SJCRH30 (cell line): ENCODE results near the gene PRKCD. TPM values are rescaled to one million over a fixed set of nuclear protein-coding genes. Genes with fewer than 3 reads are reported as not detected.

Experiments
- DNase-seq, 2 experiments: peaks; one replicate each; pipeline ENCODE4 v3.0.0-alpha.2; 2015 to 2020
- H3K27ac ChIP-seq: fragments of 250-450 bp; sonication (Bioruptor Pico); 2 replicates; pipeline ENCODE4 v1.5.1; 2020; ENCODE audit warnings: mild to moderate bottlenecking, moderate library complexity
- H3K27me3 ChIP-seq: fragments of 250-450 bp; sonication (Bioruptor Pico); 2 replicates; pipeline ENCODE4 v1.5.1; 2020; ENCODE audit warnings: mild to moderate bottlenecking, moderate library complexity
- H3K36me3 ChIP-seq: fragments of 250-450 bp; sonication (Bioruptor Pico); 2 replicates; pipeline ENCODE4 v1.5.1; 2020; ENCODE audit warnings: mild to moderate bottlenecking, moderate library complexity
- H3K4me1 ChIP-seq: fragments of 250-450 bp; sonication (Bioruptor Pico); 2 replicates; pipeline ENCODE4 v1.5.1; 2020; ENCODE audit warnings: mild to moderate bottlenecking, moderate library complexity
- H3K4me3 ChIP-seq: fragments of 250-450 bp; sonication (Bioruptor Pico); 2 replicates; pipeline ENCODE4 v1.5.1; 2020; ENCODE audit warnings: mild to moderate bottlenecking, moderate library complexity
- H3K9me3 ChIP-seq: fragments of 250-450 bp; sonication (Bioruptor Pico); replicated peaks from 2 replicates; pipeline ENCODE4 v1.5.1; 2020; ENCODE audit warnings: mild to moderate bottlenecking, moderate library complexity
- total RNA-seq: library from RNA; depleted of rRNA; stranded (reverse); fragments of >200 nt; shearing (Covaris generic); gene quantifications from 2 replicates; pipeline ENCODE4 v1.2.3, GENCODE V29; 2014; rRNA removed

Gene PRKCD
- total RNA-seq: 4.1 and 4.6 TPM in 2 replicates

DNA sequence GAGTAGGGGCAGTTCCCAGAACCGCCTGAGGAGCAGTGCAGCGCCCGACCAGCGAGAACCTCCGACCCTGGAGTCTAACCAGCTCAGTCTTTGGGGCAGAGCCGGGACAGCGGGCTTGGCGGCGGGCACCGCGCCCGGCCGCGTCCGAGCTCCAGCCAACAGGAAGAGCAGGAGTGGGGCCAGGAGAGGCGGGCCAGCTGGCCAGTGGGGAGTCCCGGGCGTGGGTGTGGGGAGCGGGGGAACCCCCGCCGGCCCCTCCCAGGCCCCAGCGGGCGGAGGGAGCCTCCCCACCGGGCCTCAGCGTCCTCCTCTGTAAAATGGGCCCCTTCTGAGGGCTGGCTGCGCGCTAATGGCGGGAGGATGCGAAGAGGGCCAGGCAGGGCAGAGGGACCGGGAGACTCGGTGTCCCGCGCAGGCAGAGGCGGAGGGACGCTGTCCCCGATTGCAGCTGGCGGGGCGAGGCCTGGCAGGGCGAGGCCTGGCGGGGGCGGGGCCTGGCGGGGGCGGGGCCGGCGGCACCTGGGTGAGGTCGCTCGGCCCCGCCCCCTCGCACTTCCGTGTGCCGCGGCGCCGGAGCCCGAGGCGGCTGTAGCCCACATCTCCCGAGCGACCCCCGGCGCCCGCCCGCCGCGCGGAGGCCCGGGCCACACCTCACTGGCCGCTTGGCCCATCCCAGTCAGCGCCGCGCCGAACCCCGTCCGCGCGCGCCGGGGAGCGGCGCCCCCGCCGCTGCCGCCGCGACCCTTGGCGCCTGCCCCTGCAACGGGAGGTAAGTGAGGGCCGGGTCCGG lies at the start of gene PRKCD:
Gene PRKCD (plus strand): TSS at position 550 of the 790 bp plus-strand sequence. CDS start 17,214 bp downstream, outside the sequence.
- Histone ChIP-seq H3K4me3 (peak within 1 kb of the TSS; percentile 80), H3K4me1 (peaks cover 6% of the 10 kb centered on the region; the same call in 1 of the 2 replicates), H3K27ac (0 out of 2 replicates have a peak within 1 kb of the TSS, but pooled peaks have one; percentile 29), H3K36me3 (no peaks in the 10 kb centered on the region), H3K9me3 (no peaks in the 10 kb centered on the region), H3K27me3 (no peaks in the 10 kb centered on the region)
- DNase-seq: peak; percentile 73 to 75

DNA sequence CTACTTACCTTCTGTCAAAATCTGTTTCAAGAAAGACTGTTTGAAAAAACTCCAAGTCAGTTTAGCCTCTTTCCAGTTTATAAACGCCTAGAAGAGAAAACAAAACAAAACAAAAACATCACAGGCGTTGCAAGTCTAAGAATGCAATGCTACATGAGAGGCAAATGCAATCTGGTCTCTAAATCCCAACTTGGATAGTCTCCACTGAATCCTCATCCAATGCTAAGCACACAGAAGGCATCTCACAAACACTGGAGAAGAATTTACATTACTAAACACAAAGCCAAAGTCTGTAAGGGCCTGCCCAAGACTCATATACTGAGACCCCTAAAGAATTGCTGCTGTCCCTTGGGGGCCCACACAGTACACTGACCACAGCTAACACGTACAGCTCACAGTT lies 49.2 kb upstream of the PRKCD start:
- DNase-seq: no peak
- H3K4me1 ChIP-seq: no peaks in the 10 kb centered on the region
- no peaks in the 10 kb centered on the region for H3K9me3 ChIP-seq
- peaks cover 5% of the 10 kb centered on the region; the same call in 1 of the 2 replicates for H3K36me3 ChIP-seq
- H3K27me3 ChIP-seq: no peaks in the 10 kb centered on the region
- H3K4me3 ChIP-seq: no peak overlapping the region
- no peak overlapping the region for H3K27ac ChIP-seq

DNA sequence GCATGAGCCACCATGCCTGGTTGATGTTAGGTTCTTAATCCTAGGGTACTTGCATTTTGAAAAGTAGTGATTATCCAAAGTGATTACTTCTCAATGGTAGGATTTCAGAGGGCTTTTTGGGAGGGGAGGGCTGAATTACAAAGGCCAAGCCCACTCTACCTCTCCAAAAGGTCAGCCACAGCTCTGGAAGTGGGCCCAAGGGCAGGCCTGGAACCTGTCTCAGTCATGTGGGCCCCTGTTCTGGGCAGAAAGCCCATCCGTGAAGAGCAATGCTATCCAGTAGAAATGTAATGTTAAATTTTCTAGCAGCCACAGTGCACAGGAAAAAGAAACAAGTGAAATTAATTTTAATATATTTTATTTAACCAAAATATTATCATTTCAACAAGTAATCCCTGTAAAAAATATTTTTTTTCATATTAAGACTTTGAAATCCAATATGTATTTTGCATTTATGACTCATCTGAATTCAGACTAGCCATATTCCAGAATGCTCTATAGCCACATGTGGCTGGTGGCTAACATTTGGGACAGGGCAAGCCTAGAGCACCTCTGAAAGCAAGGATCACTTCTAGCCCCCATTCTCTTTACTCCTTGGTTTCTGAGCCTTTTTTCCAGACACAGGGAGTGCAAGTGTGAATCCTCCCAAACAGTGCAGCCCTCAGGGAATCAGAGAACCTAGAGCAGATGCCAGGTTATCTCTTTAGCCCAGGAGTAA lies 47.6 kb upstream of the PRKCD start:
- peaks cover 21% of the 10 kb centered on the region for H3K36me3 ChIP-seq
- no peak for DNase-seq

DNA sequence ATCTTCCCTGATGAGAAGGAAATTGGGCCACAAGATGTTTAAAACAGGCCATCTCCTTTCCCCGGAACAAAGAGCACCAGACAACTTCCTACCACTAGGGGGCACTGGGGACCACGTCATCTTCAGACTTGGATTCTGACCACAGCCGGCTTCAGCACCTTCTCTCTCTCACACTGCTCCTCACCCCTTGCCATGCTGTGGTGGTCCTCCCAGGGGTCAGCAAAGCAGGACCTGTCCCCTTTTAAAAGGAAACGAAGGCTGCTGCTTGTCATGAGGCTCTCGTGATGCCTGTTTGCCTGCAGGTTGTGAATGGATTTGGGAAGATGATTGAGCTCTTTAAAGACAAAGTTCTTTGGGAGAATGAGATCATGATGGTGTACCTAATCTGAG lies 47.0 kb upstream of the PRKCD start:
- Histone ChIP-seq H3K27me3 (no peaks in the 10 kb centered on the region), H3K9me3 (no peaks in the 10 kb centered on the region), H3K27ac (no peak overlapping the region), H3K36me3 (peaks cover 24% of the 10 kb centered on the region), H3K4me3 (no peak overlapping the region), H3K4me1 (no peaks in the 10 kb centered on the region)
- peak; percentile 69 to 84 for DNase-seq

More for the DNA sequence above, 47.6 kb upstream of the PRKCD start:
- no peak overlapping the region for H3K4me3 ChIP-seq
- no peak overlapping the region for H3K27ac ChIP-seq
- H3K4me1 ChIP-seq: no peaks in the 10 kb centered on the region
- no peaks in the 10 kb centered on the region for H3K27me3 ChIP-seq
- no peaks in the 10 kb centered on the region for H3K9me3 ChIP-seq

DNA sequence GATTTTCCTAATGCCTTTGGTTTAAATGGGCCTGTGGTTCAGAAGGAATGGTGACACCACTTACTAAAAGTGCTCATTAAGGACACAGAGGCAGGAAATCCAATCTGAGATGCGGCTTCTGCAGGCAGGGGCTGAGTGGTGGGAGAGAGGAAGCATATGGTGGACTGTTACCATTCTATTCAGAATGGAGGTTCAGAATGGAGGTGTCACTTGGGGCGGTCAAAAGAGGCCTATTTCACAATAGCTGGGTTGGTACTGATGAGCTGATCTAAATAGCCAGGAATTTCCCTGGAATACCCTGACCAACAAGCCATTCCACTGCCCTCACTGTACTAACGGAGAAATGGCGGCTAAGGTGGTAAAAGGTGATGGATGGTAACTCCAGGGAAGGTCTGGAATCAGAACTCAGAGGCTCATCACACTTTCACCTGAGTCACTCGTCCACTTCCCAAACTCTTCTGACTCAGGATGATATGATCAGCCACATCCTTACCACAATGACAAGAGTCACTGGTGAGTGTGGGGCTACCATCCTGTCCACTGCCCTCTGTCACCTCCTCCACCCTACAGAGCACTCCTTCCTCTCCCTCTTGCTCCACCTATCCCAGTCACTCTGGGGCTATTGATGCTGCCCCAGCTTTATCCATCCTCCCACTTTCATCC lies 46.5 kb upstream of the PRKCD start:
- no peaks in the 10 kb centered on the region for H3K27me3 ChIP-seq
- H3K9me3 ChIP-seq: no peaks in the 10 kb centered on the region
- H3K27ac ChIP-seq: no peak overlapping the region
- no peaks in the 10 kb centered on the region for H3K4me1 ChIP-seq
- no peak overlapping the region for H3K4me3 ChIP-seq
- peaks cover 24% of the 10 kb centered on the region for H3K36me3 ChIP-seq
- no peak for DNase-seq

DNA sequence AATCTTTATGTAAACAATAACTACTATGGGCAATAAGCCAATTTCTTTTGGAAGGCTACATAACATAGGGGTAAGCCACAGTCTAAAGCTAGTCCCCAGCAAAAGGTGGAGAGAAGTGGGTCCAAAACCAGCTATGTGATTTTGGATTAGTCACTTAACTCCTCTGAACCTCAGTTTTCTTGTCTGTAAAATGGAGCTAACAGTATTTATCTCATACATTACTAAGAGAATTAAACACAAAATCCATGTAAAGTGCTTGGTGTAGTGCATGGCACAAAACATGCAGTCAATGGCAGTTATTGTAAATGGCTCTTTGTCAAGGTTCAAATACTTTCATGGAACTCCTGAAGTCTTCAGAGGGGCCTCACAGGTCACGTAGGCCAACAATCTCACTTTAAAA lies 44.1 kb upstream of the PRKCD start:
- Histone ChIP-seq H3K27ac (no peak overlapping the region), H3K36me3 (peaks cover 37% of the 10 kb centered on the region), H3K4me1 (no peaks in the 10 kb centered on the region), H3K9me3 (no peaks in the 10 kb centered on the region), H3K4me3 (no peak overlapping the region), H3K27me3 (no peaks in the 10 kb centered on the region)
- no peak for DNase-seq

DNA sequence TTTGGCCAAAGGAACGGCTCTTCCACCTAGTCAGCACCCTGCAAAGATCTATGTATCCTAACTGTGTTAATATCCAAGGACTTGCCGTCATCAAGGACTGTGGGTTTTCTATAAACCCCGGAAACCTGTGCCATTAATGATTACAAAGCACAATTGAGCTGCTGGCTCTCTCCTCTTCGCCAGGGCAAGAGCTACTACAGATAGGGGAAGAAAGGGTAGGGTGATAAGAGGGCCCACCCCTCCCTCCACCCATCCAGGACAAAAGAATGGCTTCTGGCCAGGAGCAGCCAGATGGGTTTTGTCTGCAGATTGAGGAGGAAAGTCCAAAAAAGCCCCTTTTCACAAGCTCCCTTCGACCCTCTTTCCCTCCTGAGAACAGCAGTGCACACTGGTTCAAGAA lies 40.7 kb upstream of the PRKCD start:
- DNase-seq: no peak
- Histone ChIP-seq H3K36me3 (peaks cover 37% of the 10 kb centered on the region), H3K9me3 (no peaks in the 10 kb centered on the region), H3K27me3 (no peaks in the 10 kb centered on the region), H3K27ac (no peak overlapping the region), H3K4me1 (no peaks in the 10 kb centered on the region), H3K4me3 (no peak overlapping the region)

DNA sequence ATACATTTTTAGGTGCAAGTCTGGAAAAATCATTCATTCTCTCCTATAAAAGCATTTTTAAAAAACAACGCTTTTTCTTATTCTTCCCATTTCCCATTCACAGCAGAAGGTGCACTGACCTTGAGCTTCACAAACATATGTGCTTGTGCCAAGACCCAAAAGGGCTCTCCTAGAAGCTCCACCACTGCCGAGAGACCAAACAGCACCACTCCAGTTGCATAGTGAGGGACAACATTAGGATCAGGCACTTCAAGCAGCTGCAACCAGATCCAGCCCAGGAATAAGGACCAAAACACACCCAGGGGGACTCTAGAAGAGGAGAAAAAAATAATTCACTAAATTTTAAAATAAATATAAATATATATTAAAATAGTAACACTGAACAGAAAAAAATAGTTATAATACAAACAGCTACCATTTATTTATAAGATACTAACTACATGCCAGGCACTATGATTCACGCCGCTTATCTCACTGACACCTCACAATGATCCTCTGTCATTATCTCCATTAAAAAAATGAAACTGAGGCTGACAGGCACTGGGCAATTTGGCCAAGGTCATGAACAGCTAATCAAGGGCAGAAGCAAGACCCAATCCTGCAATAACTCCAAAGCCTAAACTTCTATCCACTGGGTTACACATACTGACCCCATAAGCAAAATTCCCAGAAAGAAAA lies 38.6 kb upstream of the PRKCD start:
- Histone ChIP-seq H3K36me3 (peaks cover 31% of the 10 kb centered on the region), H3K27ac (no peak overlapping the region), H3K27me3 (no peaks in the 10 kb centered on the region), H3K4me3 (no peak overlapping the region), H3K4me1 (no peaks in the 10 kb centered on the region), H3K9me3 (no peaks in the 10 kb centered on the region)
- no peak for DNase-seq

DNA sequence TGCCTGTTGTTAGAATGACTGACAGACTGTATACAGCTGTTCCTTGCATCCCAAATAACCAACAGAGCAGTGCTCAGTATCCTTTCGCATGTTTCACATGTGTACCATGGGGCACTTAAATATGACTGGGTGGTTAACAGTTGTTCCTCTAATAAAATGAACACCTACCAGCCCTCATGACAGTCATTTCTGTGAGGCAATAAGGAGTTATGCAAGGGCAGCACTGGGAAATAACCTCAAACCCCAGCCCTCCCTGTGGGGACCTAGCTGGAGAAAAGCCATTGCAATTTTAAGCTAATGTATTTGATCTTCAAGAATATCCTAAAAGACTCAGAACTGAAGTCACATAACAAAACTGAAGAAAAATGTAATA lies 38.1 kb upstream of the PRKCD start:
- H3K4me3 ChIP-seq: no peak overlapping the region
- H3K27ac ChIP-seq: no peak overlapping the region
- H3K36me3 ChIP-seq: peaks cover 26% of the 10 kb centered on the region
- no peaks in the 10 kb centered on the region for H3K9me3 ChIP-seq
- DNase-seq: no peak
- H3K4me1 ChIP-seq: no peaks in the 10 kb centered on the region
- no peaks in the 10 kb centered on the region for H3K27me3 ChIP-seq

DNA sequence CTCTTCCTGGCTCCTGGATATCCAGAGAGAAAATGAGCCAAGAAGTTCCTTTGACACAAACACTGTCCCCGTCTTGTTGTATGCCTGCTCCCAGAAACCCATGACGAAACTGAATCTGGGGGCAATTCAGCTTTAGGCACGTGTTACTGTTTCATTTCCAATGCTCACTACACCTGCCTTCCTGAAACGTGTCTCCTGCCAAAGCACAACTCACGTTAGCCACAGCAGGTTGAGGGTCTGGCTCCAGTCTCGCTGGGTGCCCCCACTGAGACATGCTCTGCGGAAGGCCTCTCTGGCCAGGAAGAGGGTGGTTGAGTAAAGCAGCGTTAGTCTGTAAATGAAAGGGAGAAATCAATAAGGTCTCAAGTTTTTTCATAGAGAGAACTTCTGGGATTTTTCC lies 37.5 kb upstream of the PRKCD start:
- Histone ChIP-seq H3K27ac (no peak overlapping the region), H3K4me1 (no peaks in the 10 kb centered on the region), H3K36me3 (peaks cover 20% of the 10 kb centered on the region), H3K4me3 (no peak overlapping the region), H3K9me3 (no peaks in the 10 kb centered on the region), H3K27me3 (no peaks in the 10 kb centered on the region)
- DNase-seq: no peak

DNA sequence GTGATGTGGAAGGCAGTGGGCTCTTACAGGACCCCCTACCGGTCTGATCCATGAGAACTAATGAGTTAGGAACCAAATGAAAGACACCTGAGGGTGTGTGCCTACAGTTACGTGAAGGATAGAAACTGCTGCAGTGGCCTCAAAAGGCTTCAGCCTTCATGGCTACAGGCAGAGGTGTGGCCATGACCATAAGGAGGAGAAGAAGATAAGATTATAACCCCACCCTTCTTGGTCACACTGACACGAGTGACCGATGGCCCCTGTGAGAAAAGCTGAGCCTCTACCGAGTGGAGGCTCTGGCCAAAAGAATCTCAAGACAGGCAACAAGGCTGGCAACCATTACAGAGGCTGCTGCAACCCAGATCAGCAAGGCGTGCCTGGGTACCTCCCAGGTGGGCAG lies 37.1 kb upstream of the PRKCD start:
- H3K36me3 ChIP-seq: peaks cover 15% of the 10 kb centered on the region

DNA sequence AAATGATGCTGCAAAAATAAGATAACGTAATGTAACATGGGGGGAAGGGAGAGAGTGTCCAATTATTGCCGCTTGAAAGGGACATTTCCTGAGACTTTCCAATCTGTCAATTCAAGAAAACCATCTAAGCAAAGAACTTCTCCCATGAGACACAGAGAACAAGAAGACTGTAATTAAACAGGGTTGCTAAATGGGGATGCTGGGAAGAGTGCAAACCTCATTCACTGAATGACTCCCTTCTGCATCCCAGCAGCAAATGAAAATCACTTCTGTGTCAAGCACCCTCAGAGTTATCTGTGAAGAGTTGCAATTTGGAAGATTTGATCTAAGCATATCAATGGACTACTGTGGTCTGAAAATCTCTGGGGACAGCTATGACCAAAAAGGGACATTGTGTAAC lies 34.4 kb upstream of the PRKCD start:
- Histone ChIP-seq H3K27ac (no peak overlapping the region), H3K27me3 (no peaks in the 10 kb centered on the region), H3K4me1 (peaks cover 3% of the 10 kb centered on the region), H3K36me3 (peaks cover 2% of the 10 kb centered on the region), H3K4me3 (no peak overlapping the region), H3K9me3 (no peaks in the 10 kb centered on the region)
- DNase-seq: no peak

More for the DNA sequence above, 37.1 kb upstream of the PRKCD start:
- no peak for DNase-seq
- Histone ChIP-seq H3K27me3 (no peaks in the 10 kb centered on the region), H3K27ac (no peak overlapping the region), H3K9me3 (no peaks in the 10 kb centered on the region), H3K4me3 (no peak overlapping the region), H3K4me1 (no peaks in the 10 kb centered on the region)

DNA sequence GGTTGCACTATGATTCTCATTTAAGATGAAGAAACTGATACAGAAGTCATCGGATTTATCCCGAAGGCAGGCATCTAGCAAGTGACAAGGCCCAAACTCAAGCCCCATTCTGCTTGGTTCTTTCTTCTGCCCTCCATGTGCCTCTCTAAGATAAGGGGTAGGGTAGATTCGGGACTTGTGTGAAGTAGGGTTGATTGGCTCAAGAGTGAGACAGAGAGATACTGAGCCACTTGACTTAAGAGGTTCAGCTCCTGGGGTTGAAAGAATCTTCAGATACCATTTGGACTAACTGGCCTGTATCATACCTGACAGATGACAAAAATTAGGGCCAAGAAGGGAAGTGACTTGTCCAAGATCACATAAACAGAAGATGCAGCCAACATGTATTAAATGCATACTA lies 31.7 kb upstream of the PRKCD start:
- H3K9me3 ChIP-seq: no peaks in the 10 kb centered on the region
- H3K4me1 ChIP-seq: peaks cover 3% of the 10 kb centered on the region
- no peak for DNase-seq
- no peaks in the 10 kb centered on the region; the same call in 1 of the 2 replicates for H3K36me3 ChIP-seq
- no peak overlapping the region for H3K27ac ChIP-seq
- peak overlapping the region; percentile 76 for H3K4me3 ChIP-seq
- H3K27me3 ChIP-seq: no peaks in the 10 kb centered on the region

DNA sequence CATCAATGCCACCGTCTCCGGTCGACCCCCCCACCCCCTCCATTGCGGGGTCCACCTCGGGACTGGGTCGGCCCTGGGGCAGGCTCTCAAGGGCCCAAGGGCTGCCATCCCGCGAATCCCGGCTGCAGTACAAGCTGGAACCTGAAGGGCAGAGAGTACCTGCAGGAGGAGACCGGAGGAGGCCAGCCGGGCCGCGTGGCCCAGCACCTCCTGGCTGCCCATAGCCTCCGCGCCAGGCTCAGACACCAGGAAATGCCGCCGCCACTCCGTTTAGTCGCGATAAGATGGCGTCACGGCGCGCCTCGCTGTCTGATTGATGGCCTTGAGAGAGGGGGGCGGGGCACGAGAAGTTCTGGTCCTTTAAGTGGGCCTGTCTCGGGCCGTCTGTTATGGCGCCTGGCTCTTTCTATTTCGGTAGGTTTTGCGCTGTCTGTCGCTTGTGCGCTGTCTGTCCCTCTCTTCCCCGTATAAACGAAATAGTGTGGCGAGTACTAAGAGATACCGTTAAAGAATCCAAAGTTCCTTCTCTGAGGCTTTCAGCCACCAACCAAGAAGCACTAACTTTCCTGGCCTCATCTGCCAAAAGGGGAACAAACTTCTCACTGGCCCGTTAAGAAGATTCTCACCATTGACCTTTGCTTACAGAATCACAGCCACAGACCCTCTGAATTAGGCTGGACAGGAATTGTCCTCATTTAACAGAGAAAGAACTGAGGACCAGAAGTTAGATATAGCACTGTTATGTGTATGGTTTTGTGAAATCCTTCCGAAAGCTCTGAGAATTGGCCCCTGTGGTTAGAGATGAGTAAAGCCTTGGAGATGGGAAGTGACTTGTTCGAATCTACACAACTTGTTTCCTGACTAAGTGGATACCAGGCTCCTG lies 30.6 kb upstream of the PRKCD start, which contains the start of gene RFT1:
Gene RFT1 (minus strand): TSS at position 257 of the 883 bp plus-strand sequence. CDS start 35 bp downstream, at position 222.
- peak; percentile 95 to 96 for DNase-seq
- no peaks in the 10 kb centered on the region for H3K36me3 ChIP-seq
- no peaks in the 10 kb centered on the region for H3K27me3 ChIP-seq
- H3K27ac ChIP-seq: peak within 1 kb of the TSS; percentile 63
- H3K9me3 ChIP-seq: no peaks in the 10 kb centered on the region
- H3K4me3 ChIP-seq: peak within 1 kb of the TSS; percentile 76
- peaks cover 3% of the 10 kb centered on the region for H3K4me1 ChIP-seq
